ENCODE results near the gene ZNF143. TPM values are rescaled to one million over a fixed set of nuclear protein-coding genes. Genes with fewer than 3 reads are reported as not detected.
"Not testable (repeated sequence)": the region's sequence is repeated elsewhere in the genome, so short reads cannot be mapped to it uniquely, and the experiment has no call there.

Gene ZNF143
- total RNA-seq, 4 donors from 2014 or later: 30.0 to 38.8 (median 34.5) TPM

DNA sequence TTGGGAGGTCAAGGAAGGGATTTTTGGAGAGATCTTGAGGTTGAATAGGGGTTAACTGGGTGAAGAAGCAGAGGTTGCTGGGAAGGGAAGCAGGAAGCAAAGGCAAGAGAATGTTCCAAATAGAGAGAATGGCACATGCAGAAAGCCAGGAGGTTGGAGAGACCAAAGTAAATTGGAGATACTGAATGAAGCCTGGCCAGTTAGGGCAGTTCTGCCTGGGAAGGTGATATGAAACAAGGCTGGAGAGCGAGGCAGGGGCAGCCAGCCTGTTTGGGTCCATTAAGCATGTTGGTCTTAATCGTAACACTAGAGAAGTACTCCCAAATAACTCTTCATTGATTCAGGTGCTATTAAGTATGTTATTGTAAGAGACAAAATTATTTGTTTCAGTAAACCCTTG, 48.2 kb downstream of the ZNF143 start:
- no peak overlapping the region for H3K27ac ChIP-seq (replicated peaks in 1 of 4)
- H3K36me3 ChIP-seq: peaks cover 21 to 54% (median 38%) of the 10 kb centered on the region in 4 donors
- no peak for DNase-seq (ENCODE audit: extremely low spot score)
- H3K27me3 ChIP-seq: no peaks in the 10 kb centered on the region
- TF ChIP-seq, protein P1, sequence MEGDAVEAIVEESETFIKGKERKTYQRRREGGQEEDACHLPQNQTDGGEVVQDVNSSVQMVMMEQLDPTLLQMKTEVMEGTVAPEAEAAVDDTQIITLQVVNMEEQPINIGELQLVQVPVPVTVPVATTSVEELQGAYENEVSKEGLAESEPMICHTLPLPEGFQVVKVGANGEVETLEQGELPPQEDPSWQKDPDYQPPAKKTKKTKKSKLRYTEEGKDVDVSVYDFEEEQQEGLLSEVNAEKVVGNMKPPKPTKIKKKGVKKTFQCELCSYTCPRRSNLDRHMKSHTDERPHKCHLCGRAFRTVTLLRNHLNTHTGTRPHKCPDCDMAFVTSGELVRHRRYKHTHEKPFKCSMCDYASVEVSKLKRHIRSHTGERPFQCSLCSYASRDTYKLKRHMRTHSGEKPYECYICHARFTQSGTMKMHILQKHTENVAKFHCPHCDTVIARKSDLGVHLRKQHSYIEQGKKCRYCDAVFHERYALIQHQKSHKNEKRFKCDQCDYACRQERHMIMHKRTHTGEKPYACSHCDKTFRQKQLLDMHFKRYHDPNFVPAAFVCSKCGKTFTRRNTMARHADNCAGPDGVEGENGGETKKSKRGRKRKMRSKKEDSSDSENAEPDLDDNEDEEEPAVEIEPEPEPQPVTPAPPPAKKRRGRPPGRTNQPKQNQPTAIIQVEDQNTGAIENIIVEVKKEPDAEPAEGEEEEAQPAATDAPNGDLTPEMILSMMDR (IDR thresholded peaks at IDR 0.05): no peak
- TF ChIP-seq POLR2A (IDR thresholded peaks at IDR 0.05; ENCODE audit: low read depth) (no peak), EP300 (IDR thresholded peaks at IDR 0.05) (no peak), POLR2AphosphoS5 (IDR thresholded peaks at IDR 0.05) (no peak)
- intact Hi-C loops (cut with DNase I): loop anchor here (10.0 kb wide), 1 partner anchor 334 kb away; no protein-coding TSS in a partner anchor
- peaks cover 0 to 12% (median 5%) of the 10 kb centered on the region in 4 donors for H3K4me1 ChIP-seq
- no peak overlapping the region for H3K4me3 ChIP-seq
- H3K9me3 ChIP-seq: no peaks in the 10 kb centered on the region
- 93% methylated on average over 2 of the region's 2 CpGs for WGBS

DNA sequence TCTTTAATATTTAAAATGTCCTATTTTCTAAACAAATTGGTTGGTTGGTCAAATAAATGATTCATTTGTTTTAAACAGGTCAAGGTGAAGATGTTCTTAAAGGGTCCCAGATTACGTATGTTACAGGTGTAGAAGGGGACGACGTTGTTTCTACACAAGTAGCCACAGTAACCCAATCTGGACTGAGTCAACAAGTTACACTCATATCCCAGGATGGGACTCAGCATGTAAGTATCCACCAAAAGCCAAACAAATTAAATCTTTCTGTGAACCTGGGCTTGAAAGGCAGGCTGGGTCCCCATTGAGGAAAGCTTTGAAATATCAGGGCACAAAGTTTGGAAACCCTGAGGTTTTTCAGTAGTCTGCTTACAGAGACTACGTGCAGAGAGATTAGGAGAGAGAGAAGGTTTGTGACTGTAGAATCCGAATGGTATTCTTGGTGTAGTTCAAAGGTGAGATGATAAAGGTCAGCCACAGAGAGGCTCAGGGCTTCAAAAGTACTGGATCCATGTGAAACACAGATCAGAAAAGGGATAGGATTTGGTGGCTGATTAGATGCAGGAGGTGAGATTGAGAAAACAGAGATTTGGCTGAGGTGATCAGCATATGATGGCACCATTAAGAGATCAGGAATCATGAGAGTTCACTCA, 51.7 kb downstream of the ZNF143 start:
- DNase-seq (ENCODE audit: extremely low spot score): no peak
- H3K4me1 ChIP-seq: no peaks in the 10 kb centered on the region
- H3K4me3 ChIP-seq: no peak overlapping the region
- no peak overlapping the region for H3K27ac ChIP-seq (replicated peaks in 1 of 4)
- 93% methylated on average over 5 of the region's 5 CpGs for WGBS
- H3K36me3 ChIP-seq: peaks cover 45 to 89% (median 62%) of the 10 kb centered on the region in 4 donors
- TF ChIP-seq POLR2AphosphoS5 (IDR thresholded peaks at IDR 0.05) (no peak), EP300 (IDR thresholded peaks at IDR 0.05) (no peak), POLR2A (IDR thresholded peaks at IDR 0.05; ENCODE audit: low read depth) (no peak)
- TF ChIP-seq, protein P1 (IDR thresholded peaks at IDR 0.05): no peak
- H3K9me3 ChIP-seq: no peaks in the 10 kb centered on the region
- intact Hi-C loops (cut with DNase I): no loop called here
- H3K27me3 ChIP-seq: no peaks in the 10 kb centered on the region

DNA sequence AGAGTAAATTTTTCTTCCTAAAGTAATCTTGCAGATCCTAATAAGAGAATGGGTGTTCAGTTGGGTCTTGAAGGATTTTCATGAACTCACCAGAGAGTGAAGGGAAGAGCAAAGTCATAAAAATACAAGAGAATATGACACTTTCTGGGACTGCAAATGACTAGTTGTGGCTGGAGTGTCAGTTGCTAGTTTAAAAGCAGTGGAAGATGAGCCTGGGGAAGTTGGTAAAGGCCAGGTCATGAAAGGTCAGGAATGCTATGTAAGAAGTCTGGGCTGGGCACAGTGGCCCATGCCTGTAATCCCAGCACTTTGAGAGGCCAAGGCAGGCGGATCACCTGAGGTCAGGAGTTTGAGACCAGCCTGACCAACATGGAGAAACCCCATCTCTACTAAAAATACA, 53.8 kb downstream of the ZNF143 start:
- H3K27me3 ChIP-seq; DNase-seq (ENCODE audit: extremely low spot score); H3K9me3 ChIP-seq; intact Hi-C loops (cut with DNase I); H3K4me3 ChIP-seq; H3K27ac ChIP-seq (replicated peaks in 1 of 4); H3K4me1 ChIP-seq: not testable (repeated sequence)
- H3K36me3 ChIP-seq: peaks cover 45 to 86% (median 62%) of the 10 kb centered on the region in 4 donors
- WGBS: 100% methylated on average over 1 of the region's 1 CpG

DNA sequence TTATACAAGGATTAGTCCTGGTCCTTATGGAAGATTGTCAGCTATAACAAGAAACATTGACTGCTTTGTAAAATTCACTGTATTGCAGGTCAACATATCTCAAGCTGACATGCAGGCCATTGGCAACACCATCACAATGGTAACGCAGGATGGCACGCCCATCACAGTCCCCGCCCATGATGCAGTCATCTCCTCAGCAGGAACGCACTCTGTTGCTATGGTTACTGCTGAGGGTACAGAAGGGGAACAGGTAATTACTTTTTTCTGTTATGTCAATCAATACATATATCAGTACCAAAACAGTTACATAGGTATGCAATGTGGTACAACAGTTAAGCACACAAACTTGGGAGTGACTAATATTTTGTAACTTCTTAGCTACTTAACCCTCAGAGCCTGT, 55.3 kb downstream of the ZNF143 start:
- TF ChIP-seq EP300 (IDR thresholded peaks at IDR 0.05) (no peak), POLR2AphosphoS5 (IDR thresholded peaks at IDR 0.05) (no peak), POLR2A (IDR thresholded peaks at IDR 0.05; ENCODE audit: low read depth) (no peak)
- Histone ChIP-seq H3K4me1 (no peaks in the 10 kb centered on the region), H3K36me3 (peaks cover 45 to 86% (median 61%) of the 10 kb centered on the region in 4 donors), H3K27me3 (no peaks in the 10 kb centered on the region), H3K27ac (replicated peaks in 1 of 4) (no peak overlapping the region), H3K9me3 (no peaks in the 10 kb centered on the region), H3K4me3 (no peak overlapping the region)
- intact Hi-C loops (cut with DNase I): no loop called here
- DNase-seq (ENCODE audit: extremely low spot score): no peak
- 89% methylated on average over 4 of the region's 4 CpGs for WGBS

DNA sequence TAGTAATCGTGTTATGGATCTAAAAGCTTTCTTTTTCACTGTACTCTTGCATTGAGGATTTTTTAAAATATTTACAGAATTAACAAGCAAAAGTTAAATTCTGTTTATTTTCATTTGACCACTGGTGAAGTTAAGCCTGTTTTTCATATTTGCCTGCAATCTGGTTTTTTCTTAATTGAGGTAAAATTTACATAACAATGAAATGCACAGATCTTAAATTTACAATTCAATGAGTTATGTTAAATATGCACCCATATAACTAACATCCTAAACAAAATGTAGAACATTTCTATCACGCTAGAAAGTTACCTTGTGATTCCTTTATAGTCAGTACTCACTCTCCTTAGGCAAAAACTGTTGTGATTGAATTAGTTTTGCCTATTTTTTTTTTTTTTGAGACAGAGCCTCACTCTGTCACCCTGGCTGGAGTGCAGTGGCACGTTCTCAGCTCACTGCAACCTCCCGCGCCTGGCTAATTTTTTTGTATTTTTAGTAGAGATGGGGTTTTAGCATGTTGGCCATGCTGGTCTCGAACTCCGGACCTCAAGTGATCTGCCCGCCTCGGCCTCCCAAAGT, 58.1 kb downstream of the ZNF143 start:
- Histone ChIP-seq H3K36me3 (peaks cover 30 to 78% (median 46%) of the 10 kb centered on the region in 4 donors), H3K27me3 (no peaks in the 10 kb centered on the region), H3K27ac (replicated peaks in 1 of 4) (no peak overlapping the region), H3K9me3 (no peaks in the 10 kb centered on the region), H3K4me1 (no peaks in the 10 kb centered on the region), H3K4me3 (no peak overlapping the region)
- no peak for DNase-seq (ENCODE audit: extremely low spot score)
- intact Hi-C loops (cut with DNase I): no loop called here
- TF ChIP-seq POLR2AphosphoS5 (IDR thresholded peaks at IDR 0.05) (no peak), POLR2A (IDR thresholded peaks at IDR 0.05; ENCODE audit: low read depth) (no peak), EP300 (IDR thresholded peaks at IDR 0.05) (no peak)
- TF ChIP-seq, protein P1 (IDR thresholded peaks at IDR 0.05): no peak
- 93% methylated on average over 9 of the region's 9 CpGs for WGBS
